ENCODE data around the gene OR52E1.

Gene OR52E1

DNA sequence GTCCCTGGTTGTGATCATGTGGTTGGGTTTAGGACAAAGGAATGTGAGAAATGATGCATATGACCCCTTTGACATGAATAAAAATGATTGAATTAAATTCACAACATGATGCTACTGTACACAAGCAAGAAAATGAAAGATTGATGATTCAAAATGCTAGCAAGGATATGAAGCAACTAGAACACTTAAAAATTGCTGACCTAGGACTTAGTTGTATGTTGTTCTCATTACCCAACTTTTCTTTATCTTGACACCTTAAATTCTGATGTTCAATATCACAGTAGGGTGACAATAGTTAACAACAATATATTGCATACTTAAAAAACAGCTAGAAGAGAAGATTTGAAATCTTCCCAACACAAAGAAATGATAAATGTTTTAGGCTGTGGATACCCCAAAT, 48.2 kb downstream of the OR52E1 start:
- no peak for DNase-seq (ENCODE audit: low read depth)

DNA sequence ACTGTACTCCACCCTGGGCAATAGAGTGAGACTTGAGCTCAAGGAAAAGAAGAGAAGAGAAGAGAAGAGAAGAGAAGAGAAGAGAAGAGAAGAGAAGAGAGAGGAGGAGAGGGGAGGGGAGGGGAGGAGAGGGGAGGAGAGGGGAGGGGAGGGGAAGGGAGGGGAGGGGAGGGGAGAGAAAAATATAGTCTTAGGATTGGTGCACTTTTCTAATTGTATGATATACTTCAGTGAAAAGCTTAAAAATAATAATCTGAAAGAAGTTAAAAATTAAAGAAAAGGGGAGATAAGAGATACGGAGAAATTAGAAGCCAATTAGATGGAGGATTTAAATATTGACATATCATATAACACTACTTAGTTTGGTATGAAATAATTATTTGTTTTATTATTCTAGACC, 49.5 kb downstream of the OR52E1 start:
- DNase-seq (ENCODE audit: low read depth) = no peak

All from HS-27A (cell line).